ENCODE data around the gene PPARG. TPM values are rescaled to one million over a fixed set of nuclear protein-coding genes. Genes with fewer than 3 reads are reported as not detected.
"Not testable (repeated sequence)": the region's sequence is repeated elsewhere in the genome, so short reads cannot be mapped to it uniquely, and the experiment has no call there.

The PPARG gene
- total RNA-seq, 1 experiment from 2014 or later = 7.8 TPM

GRCh38 chr3:12279591-12280326, 9.1 kb upstream of the PPARG start:
- DNase-seq (ENCODE audit: low read depth) = no peak

GRCh38 chr3:12280357-12280806, 8.5 kb upstream of the PPARG start:
- peak; percentile 4 for DNase-seq (ENCODE audit: low read depth)

DNA sequence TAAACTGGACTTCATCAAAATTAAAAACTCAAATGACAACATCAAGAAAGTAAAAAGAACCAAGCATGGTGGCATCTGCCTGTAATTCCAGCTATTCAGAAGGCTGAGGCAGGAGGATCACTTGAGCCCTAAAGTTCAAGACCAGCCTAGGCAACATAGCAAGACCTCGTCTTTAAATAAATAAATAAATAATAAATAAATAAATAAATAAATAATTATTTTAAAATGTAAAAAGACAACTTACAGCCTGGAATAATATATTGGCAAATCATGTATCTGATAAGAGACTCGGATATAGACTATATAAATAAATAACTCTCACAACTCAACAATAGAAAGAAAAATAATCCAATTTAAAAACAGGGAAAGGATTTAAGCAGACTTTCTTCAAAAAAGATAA, 4.3 kb upstream of the PPARG start:
- DNase-seq (ENCODE audit: low read depth) = no peak

GRCh38 chr3:12285003-12285555, 3.8 kb upstream of the PPARG start:
- no peak for DNase-seq (ENCODE audit: low read depth)

DNA sequence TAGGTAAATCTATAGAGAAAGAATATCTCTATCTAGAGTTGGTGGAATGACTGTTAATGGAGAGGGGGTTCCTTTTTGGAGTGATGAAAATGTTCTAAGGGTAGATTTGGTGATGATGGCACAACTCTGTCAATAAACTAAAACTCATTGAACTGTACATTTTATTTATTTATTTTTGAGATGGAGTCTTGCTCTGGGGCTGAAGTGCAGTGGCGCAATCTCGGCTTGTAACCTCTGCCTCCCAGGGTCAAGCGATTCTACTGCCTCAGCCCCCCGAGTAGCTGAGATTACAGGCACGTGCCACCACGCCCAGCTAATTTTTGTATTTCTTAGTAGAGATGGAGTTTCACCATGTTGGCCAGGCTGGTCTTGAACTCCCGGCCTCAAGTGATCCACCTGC, 3.1 kb upstream of the PPARG start:
- DNase-seq (ENCODE audit: low read depth) = not testable (repeated sequence)

DNA sequence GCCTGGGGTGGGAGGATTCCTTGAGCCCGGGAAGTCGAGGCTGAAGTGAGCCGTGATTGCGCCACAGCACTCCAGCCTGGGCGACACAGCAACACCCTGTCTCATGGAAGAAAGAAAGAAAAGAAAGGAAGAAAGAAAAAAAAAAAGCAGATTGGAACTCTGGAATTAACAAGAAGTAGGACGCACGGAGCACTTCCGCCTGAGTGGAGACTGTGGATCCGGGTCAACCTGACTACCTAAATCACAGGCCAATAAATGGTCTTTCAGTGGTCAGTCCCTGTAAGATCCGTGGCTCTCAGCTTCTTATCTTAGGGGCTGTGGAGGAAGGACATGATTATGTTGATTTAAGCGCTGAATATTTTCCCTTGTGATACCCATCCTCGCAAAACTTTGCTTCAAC, 2.4 kb upstream of the PPARG start:
- DNase-seq (ENCODE audit: low read depth) = no peak

- no peak for DNase-seq (ENCODE audit: low read depth)
Measured at GRCh38 chr3:12286927-12287726, 1.7 kb upstream of the PPARG start.

GRCh38 chr3:12287727-12288181, 1.1 kb upstream of the PPARG start:
- DNase-seq (ENCODE audit: low read depth) = no peak

- no peak for DNase-seq (ENCODE audit: low read depth)
Measured at GRCh38 chr3:12289524-12289923, 654 bp downstream of the PPARG start.

GRCh38 chr3:12292770-12293169, 3.9 kb downstream of the PPARG start:
- DNase-seq (ENCODE audit: low read depth) = no peak

DNA sequence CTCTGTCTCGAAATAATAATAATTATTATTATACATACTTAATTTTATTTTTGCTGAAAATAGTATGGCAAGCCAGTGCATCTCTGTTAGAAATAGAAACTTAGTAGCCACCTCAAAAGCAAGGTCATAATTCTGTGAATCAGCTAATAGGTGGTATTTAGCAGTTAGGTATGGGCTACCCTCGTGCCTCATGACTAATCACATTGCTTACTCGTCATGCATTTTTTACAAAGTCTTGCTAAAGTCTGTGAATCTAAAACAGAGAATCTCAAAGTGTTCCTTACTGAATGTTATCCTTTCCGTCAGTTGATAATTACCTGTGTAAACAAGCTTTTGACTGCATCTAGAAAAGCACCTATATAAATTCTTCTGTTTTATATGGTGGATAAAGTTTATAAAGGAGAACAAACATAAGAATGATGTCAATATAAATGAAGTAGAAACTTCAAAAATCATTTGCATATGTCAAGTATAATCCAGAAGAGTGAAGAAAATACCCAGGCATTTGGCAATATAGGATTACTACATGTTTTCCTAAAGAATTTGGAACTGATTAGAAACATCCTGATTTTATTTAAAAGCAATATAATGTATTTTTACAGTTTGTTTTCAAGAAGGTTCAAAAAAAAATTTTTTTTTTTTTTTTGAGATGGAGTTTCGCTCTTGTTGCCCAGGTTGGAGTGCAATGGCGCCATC, 6.2 kb downstream of the PPARG start:
- peak; percentile 23 for DNase-seq (ENCODE audit: low read depth)

- DNase-seq (ENCODE audit: low read depth) = no peak
Measured at GRCh38 chr3:12296511-12296910, 7.6 kb downstream of the PPARG start.

- DNase-seq (ENCODE audit: low read depth) = no peak
Measured at GRCh38 chr3:12299026-12299425, 10.2 kb downstream of the PPARG start.

DNA sequence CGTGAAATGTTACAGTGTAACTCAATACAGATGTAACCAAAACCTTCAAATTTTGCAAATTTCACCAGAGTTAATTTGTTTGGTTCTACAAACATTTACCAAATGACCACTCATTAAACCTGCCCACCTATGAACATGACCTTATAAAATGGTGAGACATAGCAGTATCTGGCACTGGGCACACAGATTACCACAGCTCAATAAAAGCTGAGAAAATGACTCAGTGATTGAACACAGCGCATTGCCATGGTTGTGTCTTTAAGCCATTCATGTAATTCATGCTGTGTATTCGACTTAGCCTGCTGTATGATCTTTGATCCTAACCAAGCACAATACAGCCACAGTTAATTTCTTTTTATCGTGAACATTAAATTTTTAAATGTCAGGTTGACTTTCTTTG, 11.3 kb downstream of the PPARG start:
- peak; percentile 24 for DNase-seq (ENCODE audit: low read depth)

- no peak for DNase-seq (ENCODE audit: low read depth)
Measured at GRCh38 chr3:12301031-12301430, 12.2 kb downstream of the PPARG start.

DNA sequence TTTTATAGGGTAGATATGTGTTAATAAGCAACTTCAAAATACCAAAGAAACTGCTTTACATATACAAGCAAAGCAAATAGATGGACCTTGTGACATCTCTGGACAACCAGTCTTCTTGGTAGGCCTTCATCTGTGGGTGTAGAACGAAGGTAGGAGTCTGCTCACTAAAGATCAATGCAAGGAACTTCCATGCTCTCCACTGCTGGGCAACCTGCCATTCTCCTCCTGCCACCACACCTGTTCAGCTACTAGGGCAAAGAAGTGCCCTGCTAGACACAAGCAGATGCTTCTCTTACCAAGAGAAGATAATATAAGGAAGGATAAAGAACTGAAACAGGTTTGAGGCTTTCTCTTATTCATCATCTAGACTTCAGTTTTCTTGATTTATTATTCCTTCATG, 12.6 kb downstream of the PPARG start:
- no peak for DNase-seq (ENCODE audit: low read depth)

DNA sequence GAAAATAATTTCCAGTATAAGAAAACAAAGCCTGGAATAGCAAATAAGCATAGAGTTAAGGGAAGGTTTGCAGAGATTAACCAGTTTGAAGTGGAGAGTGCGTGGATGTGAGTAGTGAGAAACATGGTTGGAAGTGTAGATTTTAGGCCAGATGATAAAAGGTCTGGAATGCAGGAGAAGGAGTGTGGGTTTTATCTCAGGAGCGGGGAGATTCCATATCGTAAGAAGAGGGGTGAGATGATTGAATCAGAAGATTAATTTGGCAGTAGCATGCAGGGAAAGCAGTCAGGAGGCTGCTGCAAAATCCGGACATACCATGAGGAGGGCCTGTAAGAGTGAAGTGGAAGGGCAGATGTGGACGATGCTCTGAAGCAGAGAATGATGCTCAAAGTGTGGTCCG, 13.7 kb downstream of the PPARG start:
- DNase-seq (ENCODE audit: low read depth) = no peak

GRCh38 chr3:12303534-12303933, 14.7 kb downstream of the PPARG start:
- DNase-seq (ENCODE audit: low read depth) = peak; percentile 71

DNA sequence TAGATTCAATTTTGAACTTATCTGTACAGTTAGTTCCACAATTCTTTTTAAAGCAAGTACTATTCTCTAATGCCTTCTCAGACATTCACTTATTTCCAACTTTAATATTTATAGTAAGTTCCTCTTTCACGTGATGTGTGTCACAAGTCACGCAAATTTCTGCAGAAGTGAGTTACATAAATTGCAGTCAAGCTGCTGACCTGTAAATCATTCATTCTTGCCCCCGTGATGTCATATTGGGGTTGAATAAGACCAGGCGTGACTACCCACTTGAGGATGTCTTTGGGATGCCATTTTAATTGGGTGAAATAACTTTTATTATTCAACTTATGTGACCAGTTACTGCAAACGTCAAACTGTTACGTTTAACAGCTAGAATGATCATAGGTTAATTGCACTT, 15.1 kb downstream of the PPARG start:
- no peak for DNase-seq (ENCODE audit: low read depth)

DNA sequence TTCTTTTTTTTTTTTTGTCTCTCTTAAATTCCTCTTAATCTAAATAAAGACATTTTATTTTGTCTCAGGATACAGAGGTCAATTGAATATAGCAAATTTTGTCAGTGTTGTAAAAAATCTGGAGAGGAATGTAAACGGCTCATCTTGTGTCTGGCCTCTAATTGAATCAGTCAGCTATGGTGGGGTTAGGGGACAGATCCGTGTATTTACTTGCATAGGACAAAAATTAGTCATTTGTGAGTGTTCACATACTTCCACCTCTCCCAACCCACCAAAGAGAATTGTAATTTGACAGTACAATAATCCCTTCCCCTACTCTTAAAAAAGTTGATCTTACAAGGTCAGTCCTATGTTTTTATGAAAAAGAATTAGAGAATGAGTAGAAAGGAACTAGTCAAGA, 18.3 kb downstream of the PPARG start:
- no peak for DNase-seq (ENCODE audit: low read depth)

DNA sequence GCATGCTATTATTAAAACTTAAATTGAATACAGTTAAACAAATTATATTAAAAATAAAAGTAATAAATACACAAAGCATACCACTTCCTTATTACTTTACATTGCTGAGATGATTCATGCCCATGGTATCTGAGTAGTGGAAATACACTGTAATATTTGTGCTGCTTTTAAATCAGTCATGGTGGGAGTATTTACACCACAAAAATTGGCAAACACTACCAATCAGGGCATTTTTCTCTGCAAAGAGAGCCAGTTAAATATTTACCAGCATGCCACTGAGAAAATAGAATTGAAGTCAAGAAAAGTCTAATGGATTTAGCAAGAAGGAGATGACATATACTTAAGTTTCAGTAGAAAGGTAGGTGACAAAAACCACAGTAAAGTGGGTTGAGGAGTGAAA, 19.6 kb downstream of the PPARG start:
- DNase-seq (ENCODE audit: low read depth) = peak; percentile 81

GRCh38 chr3:12309716-12310115, 20.8 kb downstream of the PPARG start:
- no peak for DNase-seq (ENCODE audit: low read depth)
